Right lobe of liver (tissue), 6 donors: ENCODE measurements around the gene FADS6. TPM values are rescaled to one million over a fixed set of nuclear protein-coding genes. Genes with fewer than 3 reads are reported as not detected.
A peak's percentile ranks its signal among the peaks of the same experiment; 100 is the strongest.

ENCODE experiments used
- ATAC-seq, 4 donors: fragments of 200-7000 bp; cut with Tn5 transposase; one replicate each; pipeline ENCODE4 v1.9.1; 2020; ENCODE audit warnings: mild to moderate bottlenecking in 4 of 4, moderate library complexity in 4 of 4
- DNase-seq, 3 donors: peaks; one replicate each; pipeline ENCODE4 v3.0.0-alpha.2; 2020
- H3K27ac ChIP-seq, 3 donors: fragments of 200-600 bp; one replicate each; pipeline ENCODE4 v1.8.0; 2022
- H3K27me3 ChIP-seq, 2 donors: fragments of 200-600 bp; one replicate each; pipeline ENCODE4 v1.8.0; 2022
- H3K36me3 ChIP-seq, 4 donors: fragments of 200-600 bp; sonication (generic) in 1 of 4; one replicate each; pipeline versions ENCODE4 v1.5.1 to v1.8.0; 2017 to 2022; ENCODE audit warnings: control low read depth in 1 of 4
- H3K4me1 ChIP-seq, 4 donors: fragments of 200-600 bp; sonication (generic) in 1 of 4; one replicate each; pipeline versions ENCODE4 v1.5.1 to v1.8.0; 2017 to 2022; ENCODE audit warnings: control low read depth in 1 of 4
- H3K4me3 ChIP-seq, 3 donors: fragments of 200-600 bp; one replicate each; pipeline ENCODE4 v1.8.0; 2022
- H3K9me3 ChIP-seq, 4 donors: fragments of 200-600 bp; sonication (generic) in 1 of 4; one replicate each; pipeline versions ENCODE4 v1.5.1 to v1.8.0; 2017 to 2022; ENCODE audit warnings: control low read depth in 1 of 4
- CTCF ChIP-seq, 4 donors: fragments of 200-600 bp in 3 of 4; fragments of 450-650 bp in 1 of 4; IDR thresholded peaks; one replicate each; pipeline versions ENCODE4 v1.5.1 to v1.8.0; 2016 to 2022; ENCODE audit warnings: antibody characterized with exemption in 4 of 4, mild to moderate bottlenecking in 2 of 4
- POLR2A ChIP-seq: fragments of 450-650 bp; IDR thresholded peaks from one replicate; pipeline ENCODE4 v1.6.1; 2017; ENCODE audit warnings: antibody characterized with exemption, mild to moderate bottlenecking
- WGBS: methylation state at CpG from one replicate; pipeline ENCODE4 v1.1.6; 2018; ENCODE audit warnings: low coverage, low lambda C conversion rate; ENCODE audit not compliant: insufficient coverage; ENCODE audit errors: missing lambda C conversion rate; 5-methylcytosine and 5-hydroxymethylcytosine counted together
- intact Hi-C, 2 donors: fragments of 100-400 bp; cut with DNase I; formaldehyde crosslinking; loops; one replicate each; pipeline versions ENCODE4 v1.11.2 to v1.14.1; 2022
- total RNA-seq, 6 experiments: library from RNA; depleted of rRNA in 2 of 6; stranded (reverse); fragments of >200 nt in 2 of 6; fragmentation: NEBNext Ultra II Directional in 3 of 6; extraction: Animal tissue kit (Norgen Biotek cat#: 25700) in 3 of 6; gene quantifications; one replicate each; pipeline versions ENCODE4 v1.1.0 to v1.2.4, GENCODE V29; 2016 to 2023
- donor health status: DM: no; HTN: yes; CAD: no.
- donor health status: DM: no; HTN: no; CAD: no.
- donor health status: DM: no; HTN: no; CAD: no.
- donor health status: DM: no; HTN: yes; CAD: no.
- donor health status: DM: no; HTN: yes; CAD: no.

Gene FADS6
- total RNA-seq, 6 experiments from 2014 or later: 2.1 to 6.1 (median 3.7) TPM

DNA sequence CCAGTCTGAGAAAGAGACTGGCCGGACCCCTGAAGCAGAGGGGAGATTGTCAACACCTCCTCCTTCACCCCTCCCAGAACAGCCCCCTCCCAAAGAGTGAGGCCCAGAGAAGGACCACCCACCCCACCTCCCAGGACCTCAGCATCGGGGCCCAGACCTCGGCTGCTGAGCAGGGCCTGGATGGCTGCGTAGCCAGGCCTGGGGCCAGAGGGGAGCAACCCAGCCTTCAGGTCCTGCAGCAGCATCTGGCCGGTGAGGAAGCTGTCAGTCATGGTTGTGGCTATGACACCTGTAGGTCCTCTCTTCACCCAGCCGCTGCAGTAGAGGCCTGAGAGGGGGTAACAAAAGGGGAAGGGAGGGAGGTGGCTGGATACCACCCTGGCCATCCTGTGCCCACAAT, 30.5 kb downstream of the FADS6 start:
- DNase-seq (no peak), ATAC-seq (no peak)
- TF ChIP-seq CTCF (IDR thresholded peaks at IDR 0.05) (no peak), POLR2A (no peak)
- Histone ChIP-seq H3K4me1 (peaks cover 0 to 7% (median 2%) of the 10 kb centered on the region in 4 donors), H3K27me3 (peaks cover 4 to 17% of the 10 kb centered on the region in 2 donors), H3K36me3 (no peaks in the 10 kb centered on the region), H3K4me3 (no peak overlapping the region), H3K27ac (no peak overlapping the region), H3K9me3 (no peaks in the 10 kb centered on the region)
- no CpG with 5 or more reads among the region's 6 CpGs for WGBS
- intact Hi-C loops: loop anchor here (5.0 to 10.0 kb wide), 3 partner anchors 76 to 208 kb away; partner anchors contain the start of gene NHERF1 (in 1 of the 2)

DNA sequence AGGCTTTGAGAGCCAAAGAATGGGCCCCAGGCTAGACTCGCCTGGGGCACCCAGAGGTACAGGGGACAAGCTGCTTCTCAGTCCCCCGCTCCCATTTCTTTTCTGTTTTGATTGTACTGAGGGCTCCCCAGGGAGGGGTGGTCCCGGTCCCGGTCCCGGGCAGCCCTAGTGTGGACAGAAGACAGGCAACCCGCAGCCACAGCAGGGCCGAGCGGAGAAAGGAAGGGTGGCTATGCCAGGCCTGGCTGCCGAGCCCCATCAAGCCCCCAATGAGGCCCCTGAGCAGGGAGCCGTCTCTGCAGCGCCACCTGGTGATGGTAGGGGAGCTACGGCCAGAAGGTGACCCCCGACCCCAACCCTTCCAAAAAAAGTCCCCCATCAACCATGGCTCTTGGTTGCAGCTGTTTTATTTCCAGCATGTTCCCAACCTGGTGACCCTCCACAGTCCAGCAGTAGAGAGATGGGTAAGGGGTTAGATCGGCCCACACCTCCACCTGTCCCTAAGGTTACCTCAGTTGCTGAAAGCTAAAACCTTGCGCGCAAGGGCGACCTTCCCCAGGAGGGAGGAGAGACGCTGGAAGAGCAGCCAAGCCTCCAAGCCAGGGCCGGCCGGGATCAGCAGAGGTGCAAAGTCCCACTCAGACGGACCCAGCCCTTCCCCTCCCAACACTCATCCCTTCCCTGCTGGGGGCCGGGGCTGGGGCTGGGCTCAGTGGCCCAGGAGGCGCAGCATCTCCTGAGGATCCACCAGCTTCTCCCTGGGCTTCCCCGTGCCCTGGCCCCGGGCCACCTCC, 31.1 kb downstream of the FADS6 start:
- no peaks in the 10 kb centered on the region for H3K36me3 ChIP-seq
- peaks cover 0 to 7% (median 2%) of the 10 kb centered on the region in 4 donors for H3K4me1 ChIP-seq
- peaks cover 4 to 17% of the 10 kb centered on the region in 2 donors for H3K27me3 ChIP-seq
- intact Hi-C loops: loop anchor here (5.0 to 10.0 kb wide), 3 partner anchors 75 to 208 kb away; partner anchors contain the start of gene NHERF1 (in 1 of the 2)
- H3K9me3 ChIP-seq: no peaks in the 10 kb centered on the region
- 28% methylated on average over 12 of the region's 25 CpGs for WGBS
- ATAC-seq: peak; percentile 28 to 56 (median 50)
- H3K27ac ChIP-seq: no peak overlapping the region
- no peak overlapping the region for H3K4me3 ChIP-seq
- no peak for DNase-seq
- peak; percentile 42 to 59 (median 48) for TF ChIP-seq CTCF (IDR thresholded peaks at IDR 0.05)
- no peak for TF ChIP-seq POLR2A

DNA sequence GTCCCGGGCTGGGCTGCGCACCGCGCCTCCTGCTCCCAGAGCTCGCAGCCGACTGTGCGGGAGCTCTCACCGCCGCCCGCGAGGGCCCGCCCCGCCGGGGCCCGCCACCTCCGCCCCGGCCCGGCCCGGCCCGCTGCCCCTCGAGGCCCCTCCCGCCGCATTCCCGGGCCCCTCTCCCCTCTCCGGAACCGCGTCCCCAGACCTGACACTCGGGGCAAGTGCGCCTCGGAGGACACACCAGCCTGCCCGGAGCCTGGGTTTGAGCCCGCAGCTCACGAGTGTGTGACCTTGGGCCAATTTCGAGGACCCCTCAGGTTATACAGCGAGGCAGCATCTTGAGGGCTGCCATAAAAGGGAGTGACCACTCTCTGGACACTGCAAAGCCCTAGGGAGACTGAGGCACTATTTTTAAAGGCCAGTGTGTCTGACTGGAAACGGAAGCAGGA, 31.7 kb downstream of the FADS6 start:
- no peak for TF ChIP-seq POLR2A
- TF ChIP-seq CTCF (IDR thresholded peaks at IDR 0.05): no peak
- WGBS: no CpG with 5 or more reads among the region's 36 CpGs
- no peak for ATAC-seq

DNA sequence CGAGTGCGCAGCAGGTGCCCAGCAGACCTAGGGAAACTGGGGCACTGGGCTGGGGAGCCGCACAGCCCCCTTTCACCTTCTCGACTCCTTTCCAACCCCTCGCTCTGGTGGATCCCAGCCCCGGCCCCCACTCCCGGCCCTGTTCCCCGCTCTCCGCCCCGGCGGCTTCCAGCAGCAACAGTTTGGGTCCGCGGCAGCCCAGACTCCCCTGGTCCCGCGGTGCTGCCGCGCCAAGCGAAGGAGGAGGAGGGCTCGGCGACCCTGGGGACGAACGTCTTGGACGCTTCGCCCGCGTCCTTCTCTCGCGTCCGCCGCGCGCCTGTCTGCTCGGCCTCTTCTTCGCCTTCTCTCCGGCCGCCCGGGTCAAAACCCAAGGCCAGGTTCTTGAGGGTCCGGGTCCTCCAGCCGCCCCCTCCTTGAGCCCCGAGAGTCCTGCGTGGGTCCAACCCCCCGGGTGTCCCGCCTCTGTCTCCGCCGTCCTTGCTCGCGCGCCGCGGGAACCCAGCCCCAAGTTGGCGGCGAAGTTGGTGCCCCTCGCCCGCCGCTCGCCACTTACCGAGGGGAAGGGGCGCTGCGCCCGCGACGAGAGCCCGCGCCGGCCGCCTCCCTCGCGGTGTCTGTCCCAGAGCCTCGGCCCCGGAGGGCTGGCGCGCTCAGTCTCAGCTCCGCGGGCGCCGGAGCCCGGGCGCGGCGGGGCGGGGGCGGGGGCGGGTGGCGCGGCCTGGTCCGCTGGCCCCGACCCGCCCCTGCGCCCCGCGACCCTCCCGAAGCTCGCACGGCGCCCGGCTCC, 32.4 kb downstream of the FADS6 start:
- no peak for DNase-seq
- WGBS: 0% methylated on average over 23 of the region's 96 CpGs
- peaks cover 4 to 17% of the 10 kb centered on the region in 2 donors for H3K27me3 ChIP-seq
- intact Hi-C loops: loop anchor here (5.0 to 10.0 kb wide), 3 partner anchors 74 to 206 kb away; partner anchors contain the start of gene NHERF1 (in 1 of the 2)
- H3K4me1 ChIP-seq: peaks cover 0 to 7% (median 2%) of the 10 kb centered on the region in 4 donors
- no peaks in the 10 kb centered on the region for H3K36me3 ChIP-seq
- ATAC-seq: no peak
- no peak overlapping the region for H3K4me3 ChIP-seq
- H3K9me3 ChIP-seq: no peaks in the 10 kb centered on the region
- TF ChIP-seq CTCF (IDR thresholded peaks at IDR 0.05): no peak
- no peak for TF ChIP-seq POLR2A
- H3K27ac ChIP-seq: no peak overlapping the region

More for the DNA sequence above, 31.7 kb downstream of the FADS6 start:
- Histone ChIP-seq H3K4me3 (no peak overlapping the region), H3K4me1 (peaks cover 0 to 7% (median 2%) of the 10 kb centered on the region in 4 donors), H3K36me3 (no peaks in the 10 kb centered on the region), H3K27me3 (peaks cover 4 to 17% of the 10 kb centered on the region in 2 donors), H3K27ac (no peak overlapping the region), H3K9me3 (no peaks in the 10 kb centered on the region)
- no peak for DNase-seq
- intact Hi-C loops: loop anchor here (5.0 to 10.0 kb wide), 3 partner anchors 74 to 207 kb away; partner anchors contain the start of gene NHERF1 (in 1 of the 2)
